SU-DHL-6 (cell line): ENCODE measurements around the gene DGKG.

Experiments used
- H2AFZ ChIP-seq: fragments of 200-600 bp; sonication (generic); 2 replicates; pipeline ENCODE4 v1.6.1; 2014; ENCODE audit warnings: low read depth, mild to moderate bottlenecking, moderate library complexity, mixed read lengths, antibody characterized with exemption, low read length; ENCODE audit not compliant: severe bottlenecking
- H3F3A ChIP-seq: fragments of 200-600 bp; shearing (Covaris generic); 2 replicates; pipeline ENCODE4 v1.6.0; 2016; ENCODE audit warnings: antibody characterized with exemption, mild to moderate bottlenecking; ENCODE audit not compliant: insufficient read depth
- H3K27ac ChIP-seq: fragments of 200-600 bp; sonication (generic); 2 replicates; pipeline ENCODE4 v1.5.1; 2016; ENCODE audit warnings: low read depth, mild to moderate bottlenecking, low read length, moderate library complexity, mixed read lengths
- H3K27me3 ChIP-seq: fragments of 200-600 bp; sonication (generic), shearing (Covaris generic); 2 replicates; pipeline ENCODE4 v1.6.0; 2014; ENCODE audit warnings: mild to moderate bottlenecking, low read length
- H3K36me3 ChIP-seq: fragments of 200-600 bp; sonication (generic); 2 replicates; pipeline ENCODE4 v1.6.1; 2014; ENCODE audit warnings: mild to moderate bottlenecking, low read length, mixed read lengths
- H3K4me2 ChIP-seq: fragments of 300-600, 200-600 bp; shearing (Covaris generic), sonication (generic); 2 replicates; pipeline ENCODE4 v1.6.0; 2014; ENCODE audit warnings: low read length, low read depth, mild to moderate bottlenecking; ENCODE audit not compliant: poor library complexity, severe bottlenecking
- H3K4me3 ChIP-seq: fragments of 200-600 bp; sonication (generic); 2 replicates; pipeline ENCODE4 v1.5.1; 2014; ENCODE audit warnings: antibody characterized with exemption, low read length, mild to moderate bottlenecking, mixed read lengths; ENCODE audit not compliant: insufficient read depth, poor library complexity, severe bottlenecking
- H3K79me2 ChIP-seq: fragments of 200-600 bp; sonication (generic); 2 replicates; pipeline ENCODE4 v1.6.1; 2014; ENCODE audit warnings: mild to moderate bottlenecking, low read length, moderate library complexity; ENCODE audit not compliant: insufficient read depth
- H3K9ac ChIP-seq: fragments of 200-600 bp; sonication (generic); 2 replicates; pipeline ENCODE4 v1.7.0; 2014; ENCODE audit warnings: mild to moderate bottlenecking, low read length
- H3K9me2 ChIP-seq: fragments of 200-600 bp; sonication (generic); replicated peaks from 2 replicates; pipeline ENCODE4 v1.6.1; 2014; ENCODE audit warnings: low read length; ENCODE audit not compliant: insufficient read depth
- H3K9me3 ChIP-seq: fragments of 200-600 bp; sonication (generic); 2 replicates; pipeline ENCODE4 v1.6.1; 2014; ENCODE audit warnings: low read length, mixed read lengths; ENCODE audit not compliant: insufficient read depth
- H4K20me1 ChIP-seq: fragments of 200-600 bp; sonication (generic); 2 replicates; pipeline ENCODE4 v1.6.1; 2014; ENCODE audit warnings: low read depth, mild to moderate bottlenecking, antibody characterized with exemption, low read length, moderate library complexity, mixed read lengths
- EZH2phosphoT487 ChIP-seq: fragments of 200-600 bp; sonication (generic), shearing (Covaris generic); conservative IDR thresholded peaks from 2 replicates; pipeline ENCODE4 v1.6.1; 2018; ENCODE audit warnings: mild to moderate bottlenecking, antibody characterized with exemption, low read length, moderate library complexity, mixed read lengths
- TF ChIP-seq, protein P1 (sequence below): fragments of 200-600 bp; sonication (generic); IDR thresholded peaks from one replicate; pipeline ENCODE4 v1.5.1; 2017; ENCODE audit warnings: antibody characterized with exemption, mild to moderate bottlenecking, low read length, moderate library complexity; ENCODE audit not compliant: insufficient read depth, poor library complexity, severe bottlenecking

Gene DGKG

DNA sequence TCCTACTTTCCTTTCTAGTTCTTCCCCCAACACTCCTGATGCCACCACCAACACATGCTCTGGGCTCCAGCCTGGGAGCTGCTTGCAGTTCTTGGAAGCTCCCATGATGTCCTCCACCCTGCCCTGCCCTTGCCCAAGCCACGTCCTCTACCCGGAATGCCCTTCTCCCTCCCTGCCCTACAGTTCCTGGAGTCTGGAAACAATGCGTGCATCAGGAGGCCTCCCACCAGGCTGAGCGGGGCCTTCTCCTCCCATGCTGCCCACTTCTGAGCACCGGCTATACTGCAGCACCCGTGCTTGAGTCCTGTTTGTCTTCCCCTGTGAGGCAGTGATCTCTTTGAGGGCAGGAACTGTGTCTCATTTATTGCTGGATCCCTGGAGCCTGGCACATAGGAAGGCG is 44.6 kb downstream of the DGKG start:
- Histone ChIP-seq H3K9me3 (no peaks in the 10 kb centered on the region), H3K36me3 (no peaks in the 10 kb centered on the region), H3K4me2 (no peak overlapping the region), H3K27ac (no peak overlapping the region), H3K9me2 (no peaks in the 10 kb centered on the region), H2AFZ (no peak overlapping the region), H3F3A (no peaks in the 10 kb centered on the region), H4K20me1 (no peaks in the 10 kb centered on the region), H3K27me3 (no peaks in the 10 kb centered on the region), H3K4me3 (no peak overlapping the region), H3K9ac (no peak overlapping the region), H3K79me2 (no peaks in the 10 kb centered on the region)
- TF ChIP-seq, protein P1, sequence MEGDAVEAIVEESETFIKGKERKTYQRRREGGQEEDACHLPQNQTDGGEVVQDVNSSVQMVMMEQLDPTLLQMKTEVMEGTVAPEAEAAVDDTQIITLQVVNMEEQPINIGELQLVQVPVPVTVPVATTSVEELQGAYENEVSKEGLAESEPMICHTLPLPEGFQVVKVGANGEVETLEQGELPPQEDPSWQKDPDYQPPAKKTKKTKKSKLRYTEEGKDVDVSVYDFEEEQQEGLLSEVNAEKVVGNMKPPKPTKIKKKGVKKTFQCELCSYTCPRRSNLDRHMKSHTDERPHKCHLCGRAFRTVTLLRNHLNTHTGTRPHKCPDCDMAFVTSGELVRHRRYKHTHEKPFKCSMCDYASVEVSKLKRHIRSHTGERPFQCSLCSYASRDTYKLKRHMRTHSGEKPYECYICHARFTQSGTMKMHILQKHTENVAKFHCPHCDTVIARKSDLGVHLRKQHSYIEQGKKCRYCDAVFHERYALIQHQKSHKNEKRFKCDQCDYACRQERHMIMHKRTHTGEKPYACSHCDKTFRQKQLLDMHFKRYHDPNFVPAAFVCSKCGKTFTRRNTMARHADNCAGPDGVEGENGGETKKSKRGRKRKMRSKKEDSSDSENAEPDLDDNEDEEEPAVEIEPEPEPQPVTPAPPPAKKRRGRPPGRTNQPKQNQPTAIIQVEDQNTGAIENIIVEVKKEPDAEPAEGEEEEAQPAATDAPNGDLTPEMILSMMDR: no peak
- no peak for TF ChIP-seq EZH2phosphoT487

DNA sequence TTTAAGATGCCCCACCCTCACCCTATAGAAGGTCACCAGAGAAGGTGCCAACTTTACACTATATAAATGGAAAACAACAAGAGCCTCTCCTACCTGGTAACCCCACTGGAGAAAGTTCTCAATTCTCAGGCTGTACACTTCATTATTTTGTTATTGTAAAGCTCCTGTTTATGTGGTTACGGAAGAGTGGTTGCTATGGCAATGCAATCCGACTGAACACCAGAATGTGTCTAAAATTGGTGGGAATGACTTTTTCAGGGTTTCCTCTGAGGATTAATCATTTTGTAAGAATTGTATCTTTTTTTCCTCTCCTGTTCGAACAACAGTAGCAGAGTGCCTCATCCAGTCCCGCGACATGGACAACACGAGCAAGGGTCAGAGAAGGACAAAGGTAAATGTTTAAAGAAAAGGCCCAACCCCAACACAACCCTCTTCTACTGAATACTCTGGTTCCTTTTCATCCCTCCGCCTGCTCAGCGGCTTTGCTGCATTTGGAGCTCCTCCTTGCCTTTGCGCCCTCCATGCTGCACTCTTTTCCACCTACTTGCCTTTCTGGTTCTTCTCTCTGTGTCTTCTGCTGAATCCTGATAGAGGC is 45.3 kb downstream of the DGKG start:
- no peak for TF ChIP-seq EZH2phosphoT487
- TF ChIP-seq, protein P1: no peak

DNA sequence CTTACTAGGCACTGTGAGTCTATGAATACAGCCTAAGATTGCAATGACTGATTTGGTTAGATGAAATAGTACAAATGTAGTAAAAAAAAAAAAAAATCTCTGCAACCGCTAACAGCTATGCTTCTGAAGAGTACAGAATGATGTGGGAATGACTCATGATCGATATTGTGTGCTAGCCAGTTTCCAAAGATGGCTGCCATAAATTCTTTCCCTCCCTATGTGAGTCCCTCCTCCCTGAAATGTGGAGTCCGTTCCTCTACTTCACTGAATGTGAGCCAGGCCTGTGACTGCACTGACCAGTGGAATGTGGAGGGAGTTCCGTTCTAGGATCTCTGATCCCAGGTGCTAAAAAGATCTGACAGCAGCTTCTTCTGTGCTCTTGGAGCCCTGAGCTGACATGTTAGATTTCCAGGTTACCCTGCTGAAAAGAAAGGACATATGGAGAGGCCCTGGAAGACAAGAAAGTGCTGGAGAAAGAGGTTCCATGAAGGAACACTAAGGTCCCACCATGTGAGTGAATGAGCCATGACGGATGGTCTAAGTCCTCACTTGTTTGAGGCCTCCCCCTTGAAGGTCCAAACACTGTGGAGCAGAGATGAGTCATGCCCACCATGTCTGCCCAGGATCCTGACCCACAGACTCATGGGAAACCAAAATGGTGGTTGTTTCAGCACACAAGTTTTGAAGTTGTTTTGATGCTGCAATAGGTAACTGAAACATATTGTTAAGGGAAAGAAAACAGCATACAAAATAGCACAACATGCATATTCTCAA is 46.3 kb downstream of the DGKG start:
- no peaks in the 10 kb centered on the region for H3K79me2 ChIP-seq
- H3K9me2 ChIP-seq: no peaks in the 10 kb centered on the region
- H3K9ac ChIP-seq: no peak overlapping the region
- H3K4me3 ChIP-seq: no peak overlapping the region
- TF ChIP-seq, protein P1: no peak
- TF ChIP-seq EZH2phosphoT487: no peak
- no peaks in the 10 kb centered on the region for H3K9me3 ChIP-seq
- H3K27ac ChIP-seq: no peak overlapping the region
- no peaks in the 10 kb centered on the region for H3K36me3 ChIP-seq
- H2AFZ ChIP-seq: no peak overlapping the region
- H3F3A ChIP-seq: no peaks in the 10 kb centered on the region
- no peaks in the 10 kb centered on the region for H3K27me3 ChIP-seq
- H3K4me2 ChIP-seq: no peak overlapping the region
- no peaks in the 10 kb centered on the region for H4K20me1 ChIP-seq

More for the DNA sequence above, 45.3 kb downstream of the DGKG start:
- no peak overlapping the region for H2AFZ ChIP-seq
- no peak overlapping the region for H3K4me3 ChIP-seq
- no peaks in the 10 kb centered on the region for H3K9me3 ChIP-seq
- no peak overlapping the region for H3K9ac ChIP-seq
- H3K36me3 ChIP-seq: no peaks in the 10 kb centered on the region
- H3K27ac ChIP-seq: no peak overlapping the region
- no peaks in the 10 kb centered on the region for H3F3A ChIP-seq
- no peaks in the 10 kb centered on the region for H3K9me2 ChIP-seq
- H3K4me2 ChIP-seq: no peak overlapping the region
- no peaks in the 10 kb centered on the region for H3K27me3 ChIP-seq
- no peaks in the 10 kb centered on the region for H4K20me1 ChIP-seq
- H3K79me2 ChIP-seq: no peaks in the 10 kb centered on the region
